MM.1S (cell line): ENCODE data around the gene MAPK8IP1.

Source experiments
- EZH2 ChIP-seq: fragments of 300-600 bp; sonication (generic); optimal IDR thresholded peaks from 2 replicates; pipeline ENCODE3; 2017; ENCODE audit warnings: low read depth, mild to moderate bottlenecking, antibody characterized with exemption, low read length, mixed read lengths
- TF ChIP-seq, protein P1 (sequence below): fragments of 300-600 bp; sonication (generic); IDR thresholded peaks from 2 replicates; pipeline ENCODE4 v1.5.1; 2016; ENCODE audit warnings: antibody characterized with exemption, low read length, mixed read lengths

- TF ChIP-seq, protein P1, sequence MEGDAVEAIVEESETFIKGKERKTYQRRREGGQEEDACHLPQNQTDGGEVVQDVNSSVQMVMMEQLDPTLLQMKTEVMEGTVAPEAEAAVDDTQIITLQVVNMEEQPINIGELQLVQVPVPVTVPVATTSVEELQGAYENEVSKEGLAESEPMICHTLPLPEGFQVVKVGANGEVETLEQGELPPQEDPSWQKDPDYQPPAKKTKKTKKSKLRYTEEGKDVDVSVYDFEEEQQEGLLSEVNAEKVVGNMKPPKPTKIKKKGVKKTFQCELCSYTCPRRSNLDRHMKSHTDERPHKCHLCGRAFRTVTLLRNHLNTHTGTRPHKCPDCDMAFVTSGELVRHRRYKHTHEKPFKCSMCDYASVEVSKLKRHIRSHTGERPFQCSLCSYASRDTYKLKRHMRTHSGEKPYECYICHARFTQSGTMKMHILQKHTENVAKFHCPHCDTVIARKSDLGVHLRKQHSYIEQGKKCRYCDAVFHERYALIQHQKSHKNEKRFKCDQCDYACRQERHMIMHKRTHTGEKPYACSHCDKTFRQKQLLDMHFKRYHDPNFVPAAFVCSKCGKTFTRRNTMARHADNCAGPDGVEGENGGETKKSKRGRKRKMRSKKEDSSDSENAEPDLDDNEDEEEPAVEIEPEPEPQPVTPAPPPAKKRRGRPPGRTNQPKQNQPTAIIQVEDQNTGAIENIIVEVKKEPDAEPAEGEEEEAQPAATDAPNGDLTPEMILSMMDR, result no peak
- TF ChIP-seq EZH2, result no peak
These were observed 19.0 kb downstream of the MAPK8IP1 start for GRCh38 chr11:45904309-45904915.
